Neutrophil (primary cell): ENCODE measurements around the gene PLA2G6.
"Not testable (repeated sequence)": the region's sequence is repeated elsewhere in the genome, so short reads cannot be mapped to it uniquely, and the experiment has no call there.

Source experiments
- H3K27ac ChIP-seq: fragments of 200-600 bp; sonication (generic); 2 replicates; pipeline ENCODE4 v1.5.1; 2016; ENCODE audit warnings: mild to moderate bottlenecking, moderate library complexity
- H3K27me3 ChIP-seq: fragments of 200-600 bp; sonication (generic); 2 replicates; pipeline ENCODE4 v1.6.0; 2016; ENCODE audit warnings: mild to moderate bottlenecking
- H3K36me3 ChIP-seq: fragments of 200-600 bp; sonication (generic); 2 replicates; pipeline ENCODE4 v1.5.1; 2017
- H3K4me1 ChIP-seq, 2 experiments: fragments of 200-600 bp in 1 of 2; sonication (generic) in 1 of 2; 1 replicate in 1 of 2; 2 replicates in 1 of 2; pipeline versions ENCODE4 v1.5.1 to v1.6.1; 2013 to 2016; ENCODE audit warnings: low read depth in 1 of 2, low read length in 1 of 2, mild to moderate bottlenecking in 1 of 2, moderate library complexity in 1 of 2; ENCODE audit not compliant: control insufficient read depth in 1 of 2, insufficient read depth in 1 of 2
- H3K4me3 ChIP-seq, 2 experiments: fragments of 200-600 bp in 1 of 2; sonication (generic) in 1 of 2; 1 replicate in 1 of 2; 2 replicates in 1 of 2; pipeline ENCODE4 v1.5.1; 2013 to 2016; ENCODE audit warnings: low read depth in 1 of 2, low read length in 1 of 2, mild to moderate bottlenecking in 1 of 2, moderate library complexity in 1 of 2
- H3K9me3 ChIP-seq: fragments of 200-600 bp; sonication (generic); 2 replicates; pipeline ENCODE4 v1.5.1; 2016
- TF ChIP-seq, protein P1 (sequence below): fragments of 200-600 bp; sonication (generic); IDR thresholded peaks from 2 replicates; pipeline ENCODE4 v1.5.1; 2016; ENCODE audit warnings: antibody characterized with exemption

PLA2G6 gene

DNA sequence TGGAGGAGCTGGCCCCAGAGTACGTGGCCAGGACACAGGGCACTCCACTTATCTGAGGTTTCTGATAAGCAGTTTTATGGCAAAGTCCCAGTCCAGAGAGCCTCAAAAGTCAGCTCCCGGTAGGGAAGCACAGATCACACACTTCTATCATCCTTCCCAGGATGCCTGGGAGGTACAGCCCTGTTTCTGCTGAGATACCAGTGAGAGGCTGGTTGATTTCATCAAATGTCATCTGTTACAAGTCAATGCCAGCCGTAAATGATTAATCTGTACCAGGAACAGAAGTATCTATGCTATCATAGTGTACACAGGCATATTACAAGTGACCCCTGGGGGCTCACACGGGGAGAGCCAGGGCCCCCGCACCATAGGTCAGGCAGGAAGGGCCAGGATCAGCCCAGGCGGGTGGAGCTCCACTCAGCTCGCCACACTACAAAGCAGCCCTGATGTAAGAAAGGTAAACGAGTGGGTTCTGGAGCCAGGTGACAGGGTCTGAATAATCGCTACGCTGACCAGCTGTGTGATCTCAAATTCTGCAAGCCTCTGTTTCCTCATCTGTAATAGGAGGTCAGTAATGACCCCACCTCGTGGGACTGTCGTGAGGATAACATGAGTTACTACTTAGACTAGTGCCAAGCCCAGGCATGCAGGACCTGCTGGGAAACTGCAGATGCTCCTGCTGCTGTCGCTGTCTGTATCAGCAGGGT is 17.6 kb downstream of the PLA2G6 start:
- TF ChIP-seq, protein P1, sequence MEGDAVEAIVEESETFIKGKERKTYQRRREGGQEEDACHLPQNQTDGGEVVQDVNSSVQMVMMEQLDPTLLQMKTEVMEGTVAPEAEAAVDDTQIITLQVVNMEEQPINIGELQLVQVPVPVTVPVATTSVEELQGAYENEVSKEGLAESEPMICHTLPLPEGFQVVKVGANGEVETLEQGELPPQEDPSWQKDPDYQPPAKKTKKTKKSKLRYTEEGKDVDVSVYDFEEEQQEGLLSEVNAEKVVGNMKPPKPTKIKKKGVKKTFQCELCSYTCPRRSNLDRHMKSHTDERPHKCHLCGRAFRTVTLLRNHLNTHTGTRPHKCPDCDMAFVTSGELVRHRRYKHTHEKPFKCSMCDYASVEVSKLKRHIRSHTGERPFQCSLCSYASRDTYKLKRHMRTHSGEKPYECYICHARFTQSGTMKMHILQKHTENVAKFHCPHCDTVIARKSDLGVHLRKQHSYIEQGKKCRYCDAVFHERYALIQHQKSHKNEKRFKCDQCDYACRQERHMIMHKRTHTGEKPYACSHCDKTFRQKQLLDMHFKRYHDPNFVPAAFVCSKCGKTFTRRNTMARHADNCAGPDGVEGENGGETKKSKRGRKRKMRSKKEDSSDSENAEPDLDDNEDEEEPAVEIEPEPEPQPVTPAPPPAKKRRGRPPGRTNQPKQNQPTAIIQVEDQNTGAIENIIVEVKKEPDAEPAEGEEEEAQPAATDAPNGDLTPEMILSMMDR = no peak
- Histone ChIP-seq H3K4me1 (no peaks in the 10 kb centered on the region), H3K9me3 (no peaks in the 10 kb centered on the region), H3K27ac (no peak overlapping the region), H3K27me3 (no peaks in the 10 kb centered on the region), H3K4me3 (no peak overlapping the region), H3K36me3 (peaks cover 9% of the 10 kb centered on the region)

DNA sequence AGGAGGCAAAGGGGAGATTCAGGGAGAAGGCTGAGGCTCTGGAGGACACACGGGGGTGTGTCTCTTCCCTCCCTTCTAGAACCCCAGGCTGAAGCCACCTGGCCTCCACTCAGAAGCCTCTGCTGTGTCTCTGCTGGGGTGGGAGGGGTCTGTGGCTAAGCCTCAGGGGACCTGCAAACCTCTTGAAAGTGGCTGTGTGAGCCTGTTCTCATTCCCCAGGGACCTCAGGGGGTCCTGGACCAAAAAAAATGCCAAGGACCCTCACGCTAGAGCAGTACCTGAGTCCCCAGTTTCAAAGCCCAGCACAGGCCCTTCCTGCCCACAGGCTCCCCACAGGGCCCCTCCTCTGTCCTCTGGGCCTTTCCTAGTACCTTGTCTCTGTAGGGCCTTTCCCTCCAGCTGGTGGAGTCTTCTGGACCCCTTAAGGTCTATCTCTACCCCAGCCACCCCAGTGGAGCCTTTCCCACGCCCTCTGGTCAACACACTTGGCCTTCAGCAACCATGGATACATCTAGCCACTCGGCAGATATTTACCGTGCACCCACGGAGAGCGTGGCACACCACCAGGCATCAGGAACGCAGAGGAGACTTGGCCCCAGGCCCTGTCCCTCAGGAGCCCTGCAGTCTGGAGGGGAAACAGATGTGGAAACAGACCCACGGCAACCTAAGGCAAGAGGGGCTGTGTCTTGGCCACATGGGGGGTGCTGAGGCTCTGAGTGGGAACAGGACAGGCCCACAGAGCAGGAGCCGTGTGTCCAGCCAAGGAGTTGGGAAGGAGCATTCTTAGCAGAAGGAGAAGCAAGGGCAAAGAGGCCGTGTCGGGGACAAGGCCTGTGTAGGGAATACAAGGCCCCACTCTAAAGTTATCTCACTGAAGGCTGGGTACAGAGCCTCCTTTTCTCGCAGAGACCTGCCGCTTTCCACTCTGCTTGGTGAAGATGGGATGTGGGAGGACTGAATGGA is 18.5 kb downstream of the PLA2G6 start:
- Histone ChIP-seq H3K9me3 (no peaks in the 10 kb centered on the region), H3K27me3 (no peaks in the 10 kb centered on the region), H3K36me3 (peaks cover 6% of the 10 kb centered on the region), H3K4me1 (no peaks in the 10 kb centered on the region), H3K27ac (no peak overlapping the region), H3K4me3 (no peak overlapping the region)
- TF ChIP-seq, protein P1 = no peak

DNA sequence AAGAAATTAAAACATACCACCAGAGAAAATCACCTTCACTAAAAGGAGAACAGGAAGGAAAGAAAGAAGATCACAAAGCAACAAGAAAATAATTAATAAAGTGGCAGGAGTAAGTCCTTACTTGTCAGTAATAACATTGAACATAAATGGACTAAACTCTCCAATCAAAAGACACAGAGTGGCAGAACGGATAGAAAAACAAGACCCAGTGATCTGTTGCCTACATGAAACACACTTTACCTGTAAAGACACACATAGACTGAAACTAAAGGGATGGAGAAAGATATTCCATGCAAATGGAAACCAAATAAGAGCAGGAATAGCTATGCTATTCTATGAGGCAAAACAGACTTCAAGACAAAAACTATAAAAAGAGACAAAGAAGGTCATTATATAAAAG is 25.9 kb downstream of the PLA2G6 start:
- H3K4me1 ChIP-seq = no peaks in the 10 kb centered on the region
- H3K27ac ChIP-seq = no peak overlapping the region
- TF ChIP-seq, protein P1 = no peak
- H3K4me3 ChIP-seq = no peak overlapping the region
- H3K27me3 ChIP-seq = no peaks in the 10 kb centered on the region
- H3K9me3 ChIP-seq = no peaks in the 10 kb centered on the region
- no peaks in the 10 kb centered on the region for H3K36me3 ChIP-seq

DNA sequence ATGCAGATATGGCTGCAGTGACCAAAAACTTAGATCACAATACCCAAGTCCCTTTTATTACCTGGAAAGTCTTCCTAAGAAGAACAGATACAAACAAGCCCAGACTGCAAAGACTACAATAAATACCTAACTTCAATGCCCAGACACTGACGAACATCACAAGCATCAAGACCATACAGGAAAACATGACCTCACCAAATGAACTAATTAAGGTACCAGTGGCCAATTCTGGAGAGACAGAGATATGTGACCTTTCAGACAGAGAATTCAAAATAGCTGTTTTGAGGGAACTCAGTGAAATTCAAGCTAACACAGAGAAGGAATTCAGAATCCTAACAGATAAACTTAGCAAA is 27.1 kb downstream of the PLA2G6 start:
- not testable (repeated sequence) for H3K36me3 ChIP-seq, H3K4me1 ChIP-seq, H3K9me3 ChIP-seq, H3K4me3 ChIP-seq, H3K27me3 ChIP-seq, H3K27ac ChIP-seq

DNA sequence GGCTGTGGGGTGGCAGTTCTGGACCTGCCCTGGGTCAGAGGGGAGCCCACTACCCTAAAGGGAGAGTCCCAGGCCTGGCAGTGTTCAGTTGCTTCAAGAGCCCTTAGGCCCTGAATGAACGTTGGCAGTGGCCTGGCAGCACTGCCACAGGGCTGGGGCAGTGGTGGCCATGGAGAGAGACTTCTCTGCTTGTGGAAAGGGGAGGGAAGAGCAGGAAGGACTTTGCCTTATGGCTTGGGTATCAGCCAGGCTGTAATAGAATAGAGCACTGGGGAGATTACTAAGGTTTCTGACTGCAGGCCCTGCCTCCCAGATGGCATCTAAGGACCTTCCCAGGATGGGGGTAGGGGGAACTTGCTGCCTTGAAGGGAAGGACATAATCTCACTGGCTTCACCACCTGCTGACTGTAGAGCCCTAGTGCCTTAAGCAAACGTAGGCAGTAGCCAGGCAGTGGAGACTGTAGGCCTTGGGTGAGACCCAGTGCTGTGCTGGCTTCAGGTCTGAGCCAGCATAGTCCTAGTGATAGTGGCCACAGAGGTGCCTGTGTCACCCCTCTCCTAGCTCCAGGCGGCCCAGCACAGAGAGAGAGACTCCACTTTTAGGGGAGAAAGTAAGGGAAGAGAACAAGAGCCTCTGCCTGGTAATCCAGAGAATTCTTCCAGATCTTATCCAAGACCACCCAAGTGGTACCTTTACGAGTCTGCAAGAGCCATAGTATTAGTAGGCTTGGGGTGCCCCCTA is 27.6 kb downstream of the PLA2G6 start:
- peaks cover 0 to under 1% of the 10 kb centered on the region in 2 experiments for H3K4me1 ChIP-seq
- H3K27me3 ChIP-seq = no peaks in the 10 kb centered on the region
- TF ChIP-seq, protein P1 = no peak
- H3K4me3 ChIP-seq = no peak overlapping the region
- H3K9me3 ChIP-seq = no peaks in the 10 kb centered on the region
- no peaks in the 10 kb centered on the region for H3K36me3 ChIP-seq
- H3K27ac ChIP-seq = no peak overlapping the region
